GM21576 (cell line): ENCODE measurements around the gene TAS1R1.

Source experiments
- ATAC-seq: cut with Tn5 transposase; IDR thresholded peaks from one replicate; pipeline ENCODE4 v1.9.1; 2021; ENCODE audit warnings: mild to moderate bottlenecking, moderate library complexity; ENCODE audit not compliant: unreplicated experiment

TAS1R1 gene

DNA sequence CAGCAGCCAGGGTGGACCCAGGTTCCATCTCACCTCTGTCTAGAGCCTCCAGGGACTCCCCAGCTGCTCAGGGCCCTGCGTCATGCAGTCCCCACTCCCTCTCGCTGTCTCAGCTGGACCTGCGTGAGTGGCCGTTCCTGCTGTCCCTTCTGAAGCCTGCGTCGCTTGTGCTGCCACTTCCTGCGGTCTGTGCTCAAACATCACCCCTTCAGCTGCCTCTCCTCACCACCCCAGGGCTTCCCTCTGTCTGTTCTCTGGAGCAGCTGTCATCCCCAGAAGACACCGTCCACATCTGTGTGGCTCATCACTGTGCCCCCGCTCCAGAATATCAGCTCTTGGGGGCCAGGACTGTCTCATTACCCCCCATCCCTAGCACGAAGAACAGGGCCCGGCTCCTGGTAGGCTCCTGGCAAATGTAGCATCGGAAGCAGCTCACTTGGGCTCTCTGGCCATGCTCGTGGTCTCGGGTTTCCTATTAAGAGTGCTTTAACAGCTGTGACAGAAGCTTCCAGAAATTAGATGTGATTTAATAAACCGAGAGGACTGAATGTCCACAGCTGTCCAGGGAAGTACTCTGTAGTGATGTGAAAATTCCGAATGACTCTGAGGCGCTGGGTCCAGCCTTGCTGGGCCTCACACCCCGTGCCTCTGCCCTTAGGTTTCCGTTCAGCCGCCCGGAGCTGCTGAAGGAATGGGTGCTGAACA lies 72.9 kb downstream of the TAS1R1 start:
- no peak for ATAC-seq

DNA sequence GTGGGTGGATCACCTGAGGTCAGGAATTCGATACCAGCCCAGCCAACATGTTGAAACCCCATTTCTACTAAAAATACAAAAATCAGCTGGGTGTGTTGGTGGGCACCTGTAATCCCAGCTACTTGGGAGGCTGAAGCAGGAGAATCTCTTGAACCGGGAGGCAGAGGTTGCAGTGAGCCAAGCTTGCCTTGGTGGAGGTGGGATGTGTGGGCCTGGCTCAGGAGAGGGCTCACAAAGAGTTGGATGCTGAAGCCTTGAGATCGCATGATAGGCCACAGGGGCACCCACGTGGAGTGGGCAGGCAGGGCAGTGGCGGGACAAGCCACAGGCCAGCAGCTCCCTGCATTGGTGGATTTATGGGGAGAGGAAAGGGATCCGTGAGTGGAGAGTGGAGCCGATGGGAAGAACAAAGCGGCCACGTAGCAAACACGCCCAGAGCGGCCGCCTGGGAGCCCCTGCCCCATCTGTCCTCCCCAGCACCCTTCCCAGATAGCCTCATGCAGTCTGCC lies 73.9 kb downstream of the TAS1R1 start:
- ATAC-seq: no peak
